Stimulated activated CD8-positive, alpha-beta memory T cell treated with anti-CD3 and anti-CD28 coated beads, Interleukin-4, amount 100 ng/mL, for 24 hours (primary cell): ENCODE measurements around the gene ELL.

ENCODE experiments used
- DNase-seq: peaks from one replicate; pipeline ENCODE4 v3.0.0-alpha.2; 2020; ENCODE audit warnings: low read depth

ELL gene

GRCh38 chr19:18433735-18434398, 88.0 kb downstream of the ELL start:
- DNase-seq = no peak

DNA sequence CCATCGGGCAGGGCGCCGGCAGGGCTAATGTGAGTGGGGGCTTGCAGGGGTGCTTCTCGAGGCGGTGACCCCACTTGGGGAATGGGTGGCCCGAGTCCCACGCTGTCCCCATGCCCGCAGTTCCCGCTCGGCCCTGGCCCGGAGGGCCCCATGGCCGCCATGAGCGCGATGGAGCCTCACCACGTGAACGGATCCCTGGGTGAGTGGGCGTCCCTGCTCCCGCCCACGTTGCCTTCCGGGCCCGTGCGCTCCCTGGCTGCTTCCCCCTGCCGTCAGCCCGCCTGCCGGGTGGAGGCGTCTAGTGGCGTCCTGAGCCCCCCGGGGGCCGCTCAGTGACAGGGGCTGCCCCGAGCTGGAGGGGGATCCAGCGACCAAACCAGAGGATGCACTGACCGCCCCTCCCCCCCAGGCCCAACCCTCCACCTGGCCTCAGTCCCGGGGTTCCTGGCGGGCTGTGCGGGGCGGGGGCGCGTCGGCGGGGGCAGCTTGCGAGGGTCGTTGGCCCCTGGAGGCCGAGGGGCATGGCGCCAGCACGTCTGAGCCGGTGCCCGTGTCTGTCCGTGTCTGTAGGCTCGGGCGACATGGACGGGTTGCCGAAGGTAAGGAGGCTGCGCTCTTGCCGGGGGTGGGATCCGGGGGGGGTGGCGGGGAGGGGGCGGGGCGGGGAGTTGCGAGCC, 88.7 kb downstream of the ELL start:
- DNase-seq = no peak

DNA sequence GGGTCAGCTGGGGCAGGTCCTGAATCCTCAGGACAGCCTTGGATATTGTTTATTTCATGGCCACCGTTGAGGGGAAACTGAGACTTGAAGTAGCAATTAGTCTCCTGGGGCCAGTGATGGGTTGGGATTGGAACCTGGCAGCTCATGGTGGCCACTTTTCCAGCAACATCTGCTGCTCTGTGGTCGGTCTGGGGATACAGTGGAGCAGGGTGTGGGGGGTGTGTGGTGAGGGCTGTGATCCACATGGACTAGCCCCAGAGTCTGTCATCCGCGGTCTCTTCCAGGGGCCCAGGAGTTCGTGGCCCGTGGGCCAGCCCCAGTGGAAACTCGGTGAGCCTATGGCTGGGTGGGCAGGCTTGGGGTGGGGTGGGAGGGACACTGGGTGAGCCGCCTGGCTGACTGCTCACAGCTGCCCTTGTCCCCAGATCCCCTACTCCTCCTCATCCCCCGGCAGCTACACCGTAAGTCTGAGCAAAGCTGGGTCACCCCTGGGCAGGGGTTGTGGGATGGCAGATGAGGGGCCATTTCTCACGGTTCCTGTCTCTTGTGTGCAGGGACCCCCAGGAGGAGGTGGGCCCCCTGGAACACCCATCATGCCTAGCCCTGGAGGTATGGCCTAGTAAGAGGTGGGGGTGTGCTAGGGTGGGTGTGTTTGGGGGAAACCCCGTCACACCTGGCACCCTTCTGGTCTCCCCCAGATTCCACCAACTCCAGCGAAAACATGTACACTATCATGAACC, 89.4 kb downstream of the ELL start:
- no peak for DNase-seq

- no peak for DNase-seq
These were observed 90.3 kb downstream of the ELL start for GRCh38 chr19:18431351-18432197.

DNA sequence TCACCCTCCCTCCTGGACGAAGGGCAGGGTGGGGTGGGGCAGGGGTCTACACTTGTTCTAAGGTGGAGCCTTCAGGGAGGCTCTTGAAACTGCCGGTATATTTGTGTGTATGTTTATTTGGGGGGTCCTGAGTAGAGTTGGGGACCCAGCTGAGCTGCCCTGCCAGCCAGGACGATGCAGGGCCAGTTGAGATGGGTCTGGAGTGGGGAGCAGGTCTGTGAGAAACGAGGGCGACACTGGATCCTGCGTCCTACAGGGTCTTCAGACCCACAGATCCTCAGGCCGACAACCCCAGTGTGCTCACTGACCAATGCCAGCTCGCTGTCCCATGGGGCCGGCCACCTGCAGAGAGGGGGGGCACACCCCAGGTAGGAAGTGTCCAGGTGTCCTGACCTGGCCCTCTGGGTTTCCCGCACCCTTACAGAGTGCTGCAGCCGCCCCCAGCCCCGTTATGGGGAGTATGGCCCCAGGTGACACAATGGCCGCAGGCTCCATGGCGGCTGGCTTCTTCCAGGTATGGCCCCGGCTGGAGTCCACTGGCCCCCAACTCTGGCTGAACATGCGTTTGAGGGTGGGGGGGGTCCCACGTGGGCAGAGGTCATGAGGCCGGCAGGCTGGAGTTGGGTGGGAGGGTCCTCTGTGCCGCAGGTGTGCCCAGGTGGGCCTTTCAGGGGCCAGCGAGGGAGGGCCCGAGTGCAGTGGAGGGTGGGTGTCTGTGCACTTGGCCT, 91.3 kb downstream of the ELL start:
- DNase-seq = no peak

- no peak for DNase-seq
These were observed 92.0 kb downstream of the ELL start for GRCh38 chr19:18429717-18430416.

DNA sequence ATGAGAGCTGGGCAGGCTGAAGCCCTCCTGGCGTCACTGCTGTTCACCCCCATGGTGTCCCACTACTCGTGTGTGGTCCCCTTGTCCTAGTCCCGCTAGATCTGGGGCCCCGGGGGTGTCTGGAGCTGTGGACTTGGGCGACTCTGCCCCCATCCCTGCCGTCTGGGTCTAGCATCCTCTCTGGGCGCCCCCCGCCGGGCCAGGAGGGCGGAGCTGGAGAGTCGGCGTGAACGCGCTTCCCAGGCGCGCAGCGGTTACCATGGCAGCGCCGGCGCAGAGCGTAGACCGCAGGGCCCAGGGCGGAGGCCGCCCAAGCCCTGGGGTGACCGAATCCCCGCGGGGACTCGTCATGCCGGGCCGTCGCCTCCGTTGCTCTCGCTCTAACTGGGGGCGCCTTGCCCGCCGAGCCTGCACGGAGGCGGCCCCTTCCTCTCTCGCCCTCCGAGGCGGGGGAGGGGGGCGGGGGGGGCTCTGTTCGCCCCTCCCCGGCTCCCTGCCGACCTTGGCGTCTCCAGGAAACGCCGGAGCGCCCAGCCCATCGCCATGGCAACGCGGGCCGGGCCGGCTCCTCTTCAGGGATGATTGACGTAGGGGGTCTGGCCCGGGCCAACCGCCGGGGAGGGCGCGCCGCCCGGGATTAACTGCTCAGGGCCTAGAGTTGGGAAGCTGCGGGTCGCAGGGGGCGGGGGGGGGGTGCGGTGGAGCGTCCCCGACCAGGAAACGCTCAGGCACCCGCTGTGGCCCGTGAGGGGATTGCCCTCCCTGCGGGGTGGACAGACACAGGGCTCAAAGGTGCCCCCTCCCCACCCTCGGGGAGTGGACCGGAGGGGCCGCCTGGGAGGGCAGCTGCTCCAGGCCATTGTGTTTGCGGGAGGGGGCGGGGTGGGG, 92.8 kb downstream of the ELL start:
- peak; percentile 74 for DNase-seq

GRCh38 chr19:18428173-18428786, 93.6 kb downstream of the ELL start:
- no peak for DNase-seq

GRCh38 chr19:18427743-18428113, 94.1 kb downstream of the ELL start:
- DNase-seq = no peak

DNA sequence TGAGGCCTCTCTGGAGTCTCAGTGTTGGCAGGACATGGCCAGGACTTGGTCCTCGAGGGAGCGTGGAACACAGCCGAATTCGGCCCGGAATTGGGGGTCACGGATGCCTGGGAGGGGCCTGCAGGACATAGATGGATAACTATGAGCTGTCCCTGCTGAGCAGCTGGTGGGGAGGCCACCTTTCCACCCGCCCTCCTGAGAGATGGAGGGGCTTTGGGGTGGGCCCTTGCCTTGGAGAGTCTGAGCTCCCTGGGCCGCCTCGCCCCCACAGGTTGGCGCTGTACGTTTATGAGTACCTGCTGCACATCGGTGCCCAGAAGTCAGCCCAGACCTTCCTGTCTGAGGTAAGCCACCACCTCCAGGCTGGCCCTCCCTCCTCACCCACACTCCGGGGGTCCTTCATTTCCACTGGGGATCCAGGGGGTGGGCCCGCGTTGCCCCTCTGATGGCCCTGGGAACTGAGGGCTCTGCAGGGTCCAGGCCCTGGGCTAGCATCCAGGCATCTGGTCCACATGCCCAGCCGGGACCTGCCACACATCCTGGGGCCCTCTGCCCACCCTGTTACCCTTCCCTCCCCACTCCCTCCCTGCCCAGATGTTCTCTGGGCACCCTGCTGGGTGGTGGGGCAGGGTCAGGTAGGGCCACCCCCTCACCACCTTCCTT, 94.7 kb downstream of the ELL start:
- no peak for DNase-seq

DNA sequence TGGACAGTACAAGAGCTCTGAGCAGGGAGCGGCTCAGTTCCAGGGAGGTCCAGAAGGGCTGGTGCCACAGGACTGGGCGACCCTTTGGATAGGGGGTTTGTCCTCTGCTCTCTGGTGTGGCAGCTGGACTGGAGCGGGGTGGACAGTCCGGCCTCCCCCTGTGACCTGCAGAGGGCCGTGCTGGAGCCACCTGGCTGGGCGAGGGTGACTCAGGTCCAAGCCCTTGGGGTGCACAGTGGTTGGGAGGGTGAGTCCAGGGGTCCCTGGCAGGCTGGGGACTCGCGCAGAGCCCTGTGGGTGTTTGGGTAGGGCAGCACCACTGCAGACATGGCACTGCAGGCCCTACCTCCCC, 95.5 kb downstream of the ELL start:
- DNase-seq = no peak

DNA sequence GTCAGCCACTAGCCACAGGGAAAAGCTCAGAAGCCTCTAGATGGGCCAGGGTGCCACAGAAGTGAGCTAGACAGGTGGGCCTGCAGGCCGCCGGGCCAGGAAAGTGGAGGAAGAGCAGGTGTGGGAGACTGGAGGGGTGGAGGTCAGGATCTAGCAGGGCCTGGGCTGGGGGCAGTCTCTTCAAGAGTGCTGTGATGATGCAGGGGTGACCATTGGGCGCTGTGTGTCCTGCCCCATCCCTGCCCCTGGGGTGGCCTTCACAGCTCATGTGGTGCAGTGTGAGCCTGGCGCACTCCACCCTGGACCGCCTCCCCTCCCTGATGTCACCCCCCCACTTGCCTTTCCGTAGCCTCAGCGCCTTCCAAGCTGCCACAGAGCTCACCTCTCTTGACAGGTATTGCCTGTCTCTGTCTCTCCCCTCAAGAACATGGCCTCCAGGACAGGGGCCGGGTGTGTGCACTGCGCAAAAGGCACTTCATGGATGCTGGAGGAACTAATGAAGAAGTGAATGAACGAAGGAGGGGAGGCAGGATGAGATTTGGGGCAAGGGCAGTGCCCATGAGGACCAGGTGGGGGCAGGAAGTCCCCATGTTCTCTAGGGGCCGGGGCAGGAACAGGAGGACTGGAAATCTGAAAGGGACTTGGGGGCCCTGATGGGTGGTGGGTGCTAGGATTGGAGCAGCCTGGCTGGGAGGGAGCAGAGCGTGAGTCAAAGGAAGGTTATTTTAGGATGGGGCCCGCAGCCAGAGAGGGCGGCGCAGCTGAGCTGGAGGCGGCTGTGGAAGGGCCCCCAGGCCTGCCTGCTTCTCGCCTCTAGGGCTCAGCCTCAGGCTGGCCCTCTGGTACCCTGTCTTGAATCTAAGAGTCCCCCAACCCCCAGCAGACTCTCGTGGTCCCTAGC, 96.1 kb downstream of the ELL start:
- no peak for DNase-seq

- DNase-seq = no peak
These were observed 96.9 kb downstream of the ELL start for GRCh38 chr19:18424890-18425514.

GRCh38 chr19:18424122-18424889, 97.6 kb downstream of the ELL start:
- DNase-seq = no peak

DNA sequence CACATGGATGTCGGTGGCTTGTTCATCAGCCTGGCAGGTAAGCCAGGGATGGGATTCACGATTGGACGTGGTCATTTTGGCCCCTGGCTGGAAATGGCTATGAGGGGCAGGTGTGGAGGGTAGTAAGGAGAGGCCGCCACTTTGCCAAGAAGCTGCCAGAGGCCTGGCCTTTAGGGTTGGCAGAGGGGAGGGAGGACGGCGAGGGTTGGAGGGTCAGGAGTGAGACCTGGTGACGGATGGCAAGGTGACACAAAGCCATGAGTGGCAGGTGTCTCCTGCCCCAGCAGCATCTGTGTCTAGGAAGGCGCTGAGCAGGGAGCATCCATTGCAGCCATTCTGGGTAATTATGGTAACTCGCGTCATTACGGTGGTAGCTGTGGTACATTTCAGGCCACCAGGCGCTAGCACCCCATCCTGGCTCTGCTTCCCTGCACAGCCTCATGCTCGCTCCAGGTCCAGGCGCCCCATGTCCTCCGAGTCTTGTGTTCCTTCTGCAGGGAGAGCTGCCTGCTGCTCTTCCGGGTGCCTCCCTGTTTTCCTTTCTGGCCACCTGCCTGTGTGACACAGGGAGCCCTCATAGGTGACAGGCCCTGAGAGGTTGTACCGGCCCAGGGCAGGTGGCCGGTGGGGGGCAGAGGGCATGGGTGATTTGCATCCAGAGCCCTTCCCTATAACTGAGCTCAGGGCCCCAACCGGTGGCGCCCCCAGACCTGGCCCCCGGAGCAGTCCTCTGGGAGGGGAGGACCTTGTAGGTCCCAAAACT, 98.4 kb downstream of the ELL start:
- no peak for DNase-seq
